Keratinocyte (primary cell): ENCODE data around the gene MEG3.

Experiments used
- CTCF ChIP-seq, 3 experiments: IDR thresholded peaks in 1 of 3; conservative IDR thresholded peaks in 1 of 3; optimal IDR thresholded peaks in 1 of 3; 2 replicates in 2 of 3; 3 replicates in 1 of 3; pipeline versions ENCODE3 to v1.5.1; 2011; ENCODE audit warnings: low read length in 3 of 3, mild to moderate bottlenecking in 3 of 3, moderate library complexity in 2 of 3, control low read depth in 1 of 3, inconsistent platforms in 1 of 3; ENCODE audit not compliant: insufficient read depth in 2 of 3; ENCODE audit errors: extremely low read depth in 1 of 3
- EZH2 ChIP-seq: IDR thresholded peaks from one replicate; pipeline ENCODE4 v1.6.1; 2012; ENCODE audit warnings: inconsistent platforms, mild to moderate bottlenecking, low read length, moderate library complexity

- TF ChIP-seq CTCF (optimal IDR thresholded peaks at IDR 0.05 in 1 of 3, IDR thresholded peaks at IDR 0.05 in 1 of 3, conservative IDR thresholded peaks at IDR 0.05 in 1 of 3; ENCODE audit: extremely low read depth in 1 of 3, insufficient read depth in 2 of 3, low read length in 3 of 3) (no peak), EZH2 (no peak)
These were observed 6.5 kb downstream of the MEG3 start for GRCh38 chr14:100832311-100832960.
